ENCODE results near the gene SOHLH2. TPM values are rescaled to one million over a fixed set of nuclear protein-coding genes. Genes with fewer than 3 reads are reported as not detected.

Gene SOHLH2
- total RNA-seq, 2 experiments from 2014 or later = not detected

DNA sequence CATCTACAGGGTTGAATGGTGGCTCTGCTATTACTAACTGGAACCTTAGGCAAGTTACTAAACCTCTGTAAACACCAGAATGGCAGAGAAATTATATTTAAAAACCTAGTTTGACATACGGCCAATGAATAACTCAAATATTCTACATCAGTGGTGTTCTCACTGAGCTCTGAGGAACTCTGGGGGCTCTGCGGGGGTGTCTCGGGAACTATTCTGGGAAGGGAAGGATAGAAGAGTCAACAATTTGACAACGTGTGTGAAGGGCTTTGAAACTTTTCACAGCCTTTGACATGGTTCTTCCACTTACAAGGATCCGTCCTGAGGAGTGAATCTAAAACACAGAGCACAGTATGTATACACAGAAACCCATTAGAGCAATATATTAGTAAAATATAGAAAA, 38.7 kb downstream of the SOHLH2 start:
- DNase-seq = no peak
- POLR2A ChIA-PET = no interaction called here
- ATAC-seq = no peak
- Mint-ChIP-seq H3K36me3 (ENCODE audit: low read depth) (no peaks in the 10 kb centered on the region), H3K27ac (no peak overlapping the region), H3K27me3 (peaks cover 2% of the 10 kb centered on the region), H3K4me1 (no peaks in the 10 kb centered on the region), H3K4me3 (no peak overlapping the region), H3K9me3 (ENCODE audit: low read depth) (peaks cover 3% of the 10 kb centered on the region)
- intact Hi-C loops (cut with DNase I, micrococcal nuclease) = no loop called here
- CTCF ChIA-PET = interaction anchor here (0.6 kb wide), 1 partner anchor 214 kb away, joined by 3 read pairs; no protein-coding TSS in a partner anchor

DNA sequence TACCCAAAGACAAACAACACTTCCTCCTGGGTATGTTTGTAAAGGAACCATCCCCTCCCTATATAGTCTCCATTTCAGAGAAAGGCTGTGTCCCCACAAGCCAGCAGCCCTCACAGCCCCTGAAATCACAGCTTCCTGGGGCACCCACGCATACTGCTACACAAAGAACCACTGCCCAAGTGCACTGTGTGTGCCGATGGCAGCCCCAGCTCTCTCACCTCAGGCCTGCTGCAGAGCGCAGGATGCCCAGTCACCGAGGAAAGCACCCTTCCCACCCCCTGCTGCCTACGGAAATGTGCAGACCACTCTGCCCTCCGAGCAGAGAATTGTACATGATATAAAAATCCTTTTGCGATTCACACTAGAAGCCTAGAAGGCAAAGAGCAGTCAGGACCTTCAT, 39.4 kb downstream of the SOHLH2 start:
- POLR2A ChIA-PET = no interaction called here
- H3K4me1 Mint-ChIP-seq = no peaks in the 10 kb centered on the region
- intact Hi-C loops (cut with DNase I, micrococcal nuclease) = no loop called here

DNA sequence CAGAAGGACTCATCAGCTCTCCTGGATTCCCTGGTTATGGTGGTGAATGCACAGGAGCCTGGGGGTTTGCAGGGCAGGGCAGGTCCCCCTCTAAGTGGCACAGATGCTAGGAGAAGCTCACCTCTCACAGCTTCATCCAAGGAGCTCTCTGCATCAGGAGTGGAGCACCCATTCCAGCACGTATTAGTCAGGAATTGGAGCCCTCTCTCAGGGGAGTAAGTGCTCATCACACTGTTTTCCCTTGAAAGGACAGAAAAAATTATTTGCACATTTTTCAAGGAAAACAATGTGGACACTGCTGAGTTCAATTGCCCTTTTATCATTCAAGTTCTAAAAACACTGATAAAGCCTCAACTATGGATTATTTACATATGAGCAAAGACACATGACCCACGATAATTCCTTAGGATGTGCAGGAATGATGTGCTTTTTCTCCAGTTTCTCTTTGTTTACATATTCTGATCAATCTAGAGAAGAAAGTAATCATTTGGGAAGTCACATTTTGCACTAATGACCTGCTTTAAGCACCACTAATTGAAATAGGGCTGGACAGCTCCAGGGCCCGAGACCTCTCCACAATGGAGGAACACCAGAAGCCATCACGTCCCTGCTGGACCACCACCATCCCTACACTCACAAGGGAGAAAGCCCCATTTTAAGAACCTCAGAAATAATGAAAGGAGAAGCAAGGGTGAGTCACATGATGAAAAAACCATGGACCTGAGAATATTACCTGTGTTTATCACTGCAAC, 40.6 kb downstream of the SOHLH2 start:
- CTCF ChIA-PET = no interaction called here
- POLR2A ChIA-PET = no interaction called here
- Mint-ChIP-seq H3K9me3 (ENCODE audit: low read depth) (no peaks in the 10 kb centered on the region), H3K4me3 (no peak overlapping the region), H3K27ac (no peak overlapping the region), H3K36me3 (ENCODE audit: low read depth) (no peaks in the 10 kb centered on the region), H3K27me3 (peaks cover 2% of the 10 kb centered on the region), H3K4me1 (no peaks in the 10 kb centered on the region)
- DNase-seq (no peak), ATAC-seq (no peak)
- intact Hi-C loops (cut with DNase I, micrococcal nuclease) = no loop called here

More for the DNA sequence above, 39.4 kb downstream of the SOHLH2 start:
- ATAC-seq (no peak), DNase-seq (no peak)
- CTCF ChIA-PET = interaction anchor here (0.6 kb wide), 1 partner anchor 214 kb away, joined by 3 read pairs; no protein-coding TSS in a partner anchor
- Mint-ChIP-seq H3K27ac (no peak overlapping the region), H3K36me3 (ENCODE audit: low read depth) (no peaks in the 10 kb centered on the region), H3K4me3 (no peak overlapping the region), H3K27me3 (peaks cover 2% of the 10 kb centered on the region), H3K9me3 (ENCODE audit: low read depth) (peaks cover 3% of the 10 kb centered on the region)

DNA sequence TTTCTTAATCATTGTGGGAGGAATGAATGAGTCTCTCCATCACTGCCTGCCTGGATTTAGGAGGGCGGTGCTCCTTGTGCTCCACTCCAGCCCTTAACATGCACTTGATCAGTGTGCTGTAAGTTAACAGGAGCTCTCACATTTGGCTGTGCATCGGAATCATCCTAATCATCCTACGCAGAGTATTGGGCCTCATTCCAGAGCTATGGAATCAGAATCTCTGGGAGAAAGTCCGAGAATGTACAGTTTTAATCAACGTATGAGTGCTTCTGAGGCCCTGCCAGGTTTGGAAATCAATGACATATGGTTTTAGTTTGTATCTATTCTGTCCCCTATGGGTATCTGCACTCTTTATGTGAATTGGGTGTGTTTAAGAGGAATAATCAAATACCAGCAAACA, 48.3 kb downstream of the SOHLH2 start:
- Mint-ChIP-seq H3K36me3 (ENCODE audit: low read depth) (no peaks in the 10 kb centered on the region), H3K4me3 (no peak overlapping the region), H3K4me1 (no peaks in the 10 kb centered on the region), H3K9me3 (ENCODE audit: low read depth) (no peaks in the 10 kb centered on the region), H3K27ac (no peak overlapping the region), H3K27me3 (peaks cover 3% of the 10 kb centered on the region)
- POLR2A ChIA-PET = no interaction called here
- intact Hi-C loops (cut with DNase I, micrococcal nuclease) = no loop called here
- CTCF ChIA-PET = no interaction called here
- DNase-seq = no peak
- no peak for ATAC-seq

DNA sequence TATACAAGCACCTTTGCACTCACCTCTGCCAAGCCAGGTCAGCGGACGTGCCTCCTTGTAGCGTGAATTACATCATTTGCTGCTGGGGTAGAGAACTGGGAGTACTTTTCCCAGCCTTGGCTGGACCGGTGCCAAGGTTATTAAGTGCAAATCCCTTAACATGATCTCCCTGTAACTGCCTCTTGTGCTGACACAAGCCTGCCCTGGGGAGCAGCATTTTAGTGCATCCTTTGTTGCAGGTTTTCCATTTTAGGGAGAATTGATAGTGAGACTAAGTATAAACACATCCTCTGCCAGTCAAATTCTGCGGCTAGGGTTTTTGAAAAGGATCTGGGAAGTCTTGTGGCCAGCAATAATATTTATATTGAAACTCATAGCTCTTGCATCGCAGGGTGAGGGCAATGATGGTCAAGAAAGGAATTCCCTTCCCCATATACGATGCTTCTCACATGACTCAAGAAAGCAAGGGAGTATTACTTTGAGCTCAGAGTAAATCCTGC, 50.5 kb downstream of the SOHLH2 start:
- Mint-ChIP-seq H3K4me1 (no peaks in the 10 kb centered on the region), H3K27ac (no peak overlapping the region), H3K9me3 (ENCODE audit: low read depth) (no peaks in the 10 kb centered on the region), H3K4me3 (no peak overlapping the region), H3K36me3 (ENCODE audit: low read depth) (no peaks in the 10 kb centered on the region), H3K27me3 (peaks cover 3% of the 10 kb centered on the region)
- ChIA-PET POLR2A (no interaction called here), CTCF (no interaction called here)
- ATAC-seq = no peak
- intact Hi-C loops (cut with DNase I, micrococcal nuclease) = no loop called here
- no peak for DNase-seq

DNA sequence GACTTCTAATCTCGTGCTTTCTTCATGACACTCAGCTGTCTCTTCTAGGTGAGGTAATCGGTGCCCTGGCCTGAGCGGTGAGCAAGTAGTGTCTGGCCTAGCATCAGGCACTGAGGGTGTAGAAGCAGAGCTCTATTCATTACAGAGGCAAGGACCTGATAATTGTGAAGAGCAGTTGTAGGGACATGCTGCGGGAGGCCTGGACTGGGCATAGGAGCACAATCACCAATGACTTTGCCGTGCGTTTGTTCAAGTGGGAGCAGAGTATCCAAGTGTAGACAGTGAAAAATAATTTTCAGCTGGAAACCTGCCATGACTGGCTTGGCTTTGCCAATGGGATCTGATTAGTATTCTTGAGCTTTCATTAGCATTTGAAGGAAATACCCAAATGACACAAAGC, 51.1 kb downstream of the SOHLH2 start:
- H3K4me1 Mint-ChIP-seq = no peaks in the 10 kb centered on the region
- CTCF ChIA-PET = no interaction called here
- ATAC-seq (no peak), DNase-seq (no peak)
- no peak overlapping the region for H3K4me3 Mint-ChIP-seq
- no peaks in the 10 kb centered on the region for H3K9me3 Mint-ChIP-seq (ENCODE audit: low read depth)
- intact Hi-C loops (cut with DNase I, micrococcal nuclease) = no loop called here
- H3K27ac Mint-ChIP-seq = no peak overlapping the region
- POLR2A ChIA-PET = no interaction called here
- H3K36me3 Mint-ChIP-seq (ENCODE audit: low read depth) = no peaks in the 10 kb centered on the region
- H3K27me3 Mint-ChIP-seq = peaks cover under 1% of the 10 kb centered on the region

DNA sequence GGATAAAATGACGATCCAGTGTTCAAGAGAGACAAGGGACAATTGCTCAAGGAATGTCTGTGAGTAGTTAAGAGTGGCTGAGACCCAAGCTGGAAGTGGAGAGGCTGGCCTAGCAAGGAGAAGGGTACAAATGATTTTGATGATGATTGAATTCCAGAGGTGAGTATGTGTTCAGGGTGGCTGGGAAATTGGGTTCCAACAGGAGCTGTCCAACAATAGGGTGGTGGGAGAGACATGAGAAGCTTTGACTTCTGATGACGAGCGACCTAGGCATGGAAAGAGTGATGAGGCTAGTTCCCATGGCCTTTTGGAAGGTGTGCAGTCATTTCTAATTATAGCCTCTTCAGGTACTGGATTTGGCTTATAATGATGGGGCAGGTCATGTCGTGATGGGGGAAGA, 54.1 kb downstream of the SOHLH2 start:
- DNase-seq = no peak
- Mint-ChIP-seq H3K9me3 (ENCODE audit: low read depth) (no peaks in the 10 kb centered on the region), H3K4me1 (no peaks in the 10 kb centered on the region), H3K36me3 (ENCODE audit: low read depth) (no peaks in the 10 kb centered on the region), H3K4me3 (no peak overlapping the region), H3K27ac (no peak overlapping the region), H3K27me3 (peaks cover 5% of the 10 kb centered on the region)
- intact Hi-C loops (cut with DNase I, micrococcal nuclease) = no loop called here
- ATAC-seq = no peak
- ChIA-PET POLR2A (no interaction called here), CTCF (no interaction called here)

DNA sequence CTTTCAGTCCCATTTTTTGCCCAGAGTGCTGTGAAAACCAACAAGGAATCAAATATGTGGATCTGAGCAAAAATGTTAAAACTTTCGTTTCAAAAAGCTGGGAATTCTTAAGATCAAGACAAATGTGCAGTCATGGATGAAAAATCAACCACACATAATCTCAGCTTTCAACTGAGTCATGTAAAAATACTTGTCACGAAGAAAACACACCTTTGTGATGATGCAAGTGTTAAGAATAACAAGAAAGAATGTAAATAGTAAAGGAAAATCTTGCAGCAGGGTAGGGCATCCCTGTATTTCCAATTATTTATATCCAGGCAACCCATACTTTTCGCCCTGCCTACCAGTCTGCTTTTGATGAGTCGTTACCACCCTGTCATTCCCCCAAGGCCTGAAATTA, 55.7 kb downstream of the SOHLH2 start:
- H3K27me3 Mint-ChIP-seq = peaks cover 10% of the 10 kb centered on the region
- H3K36me3 Mint-ChIP-seq (ENCODE audit: low read depth) = no peaks in the 10 kb centered on the region
- DNase-seq = no peak
- H3K4me3 Mint-ChIP-seq = no peak overlapping the region
- CTCF ChIA-PET = no interaction called here
- H3K9me3 Mint-ChIP-seq (ENCODE audit: low read depth) = no peaks in the 10 kb centered on the region
- no peak overlapping the region for H3K27ac Mint-ChIP-seq
- POLR2A ChIA-PET = no interaction called here
- intact Hi-C loops (cut with DNase I, micrococcal nuclease) = no loop called here
- H3K4me1 Mint-ChIP-seq = no peaks in the 10 kb centered on the region
- no peak for ATAC-seq

DNA sequence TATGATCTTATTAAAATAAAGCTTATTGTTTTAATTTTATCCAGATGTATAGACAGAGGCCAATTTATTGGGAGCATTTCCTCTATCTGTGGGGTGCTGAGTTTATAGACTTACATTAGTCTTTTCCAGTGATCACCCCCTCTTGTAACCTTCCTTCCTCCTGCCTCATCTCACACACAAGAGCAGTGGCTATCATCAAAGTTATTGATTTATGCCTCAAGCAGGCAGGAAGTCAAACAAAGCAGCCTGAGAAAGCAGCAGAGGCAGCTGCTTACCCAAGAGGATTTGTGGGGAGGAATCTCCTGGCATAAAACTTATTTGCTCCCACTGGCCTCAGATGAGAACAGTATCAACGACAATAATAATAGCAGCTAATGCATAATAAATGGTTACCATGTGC, 56.9 kb downstream of the SOHLH2 start:
- Mint-ChIP-seq H3K9me3 (ENCODE audit: low read depth) (no peaks in the 10 kb centered on the region), H3K27me3 (peaks cover 11% of the 10 kb centered on the region), H3K36me3 (ENCODE audit: low read depth) (no peaks in the 10 kb centered on the region), H3K27ac (no peak overlapping the region), H3K4me1 (no peaks in the 10 kb centered on the region), H3K4me3 (no peak overlapping the region)
- intact Hi-C loops (cut with DNase I, micrococcal nuclease) = no loop called here
- ATAC-seq = no peak
- ChIA-PET POLR2A (no interaction called here), CTCF (no interaction called here)
- no peak for DNase-seq

DNA sequence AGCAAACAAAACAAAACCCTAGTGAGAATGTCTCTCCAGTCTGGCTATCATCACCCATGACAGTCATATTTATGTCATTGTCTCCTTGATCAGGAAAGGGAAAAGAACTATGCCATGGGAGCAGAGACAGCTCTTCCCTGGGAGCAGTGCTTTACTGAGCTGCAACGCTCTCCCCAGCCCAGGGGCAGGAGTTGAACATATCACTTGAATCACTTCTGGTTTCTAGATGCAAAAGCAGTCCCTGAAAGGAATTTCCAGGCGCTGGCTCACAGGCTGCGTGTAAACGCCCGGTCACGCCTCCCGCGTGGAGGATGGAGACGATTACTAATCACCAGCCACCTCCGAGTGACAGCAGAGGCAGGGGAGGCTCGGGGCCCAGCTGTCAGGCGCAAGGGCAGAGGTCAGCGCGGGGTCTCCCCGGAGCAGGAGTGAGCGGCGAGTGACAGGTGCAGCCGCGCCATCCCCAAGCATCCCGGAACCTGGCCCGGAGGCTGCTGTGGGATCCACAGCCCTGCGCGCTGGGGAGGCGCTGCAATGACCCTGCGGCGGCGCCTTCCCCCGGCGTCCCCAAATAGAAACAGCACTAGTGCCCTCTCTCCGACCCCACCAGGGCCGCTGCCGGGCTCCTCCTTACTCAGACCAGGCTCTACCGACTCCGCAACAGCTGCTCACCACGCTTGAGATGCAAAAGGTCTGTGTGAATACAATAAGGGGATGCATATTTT, 59.6 kb downstream of the SOHLH2 start:
- intact Hi-C loops (cut with DNase I, micrococcal nuclease) = no loop called here
- CTCF ChIA-PET = no interaction called here
- Mint-ChIP-seq H3K27me3 (peaks cover 11% of the 10 kb centered on the region), H3K27ac (no peak overlapping the region), H3K4me1 (no peaks in the 10 kb centered on the region), H3K36me3 (ENCODE audit: low read depth) (no peaks in the 10 kb centered on the region), H3K4me3 (no peak overlapping the region), H3K9me3 (ENCODE audit: low read depth) (peaks cover 4% of the 10 kb centered on the region)
- ATAC-seq = no peak
- POLR2A ChIA-PET = no interaction called here
- DNase-seq = no peak

DNA sequence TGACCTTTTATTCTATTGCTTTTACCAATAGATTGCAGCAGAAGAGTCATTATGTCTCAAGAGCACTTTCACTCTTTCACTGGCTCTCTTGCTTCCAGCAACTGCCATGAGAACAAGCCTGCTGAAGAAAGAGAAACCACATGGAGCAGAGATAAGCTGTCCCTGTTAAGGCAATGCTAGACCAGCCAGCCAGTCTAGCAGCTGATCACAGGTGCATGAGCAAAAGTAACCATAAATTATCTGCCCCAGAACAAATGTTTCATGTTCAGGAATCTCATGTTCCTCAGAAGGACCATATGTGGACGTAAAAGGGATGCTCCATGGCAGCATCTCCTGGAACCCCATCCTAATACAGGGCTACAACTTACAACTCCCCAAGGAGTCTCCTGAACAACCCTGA, 62.8 kb downstream of the SOHLH2 start:
- no peak overlapping the region for H3K27ac Mint-ChIP-seq
- H3K27me3 Mint-ChIP-seq = peaks cover 11% of the 10 kb centered on the region
- no peaks in the 10 kb centered on the region for H3K36me3 Mint-ChIP-seq (ENCODE audit: low read depth)
- intact Hi-C loops (cut with DNase I, micrococcal nuclease) = no loop called here
- no peak for ATAC-seq
- peaks cover 5% of the 10 kb centered on the region for H3K9me3 Mint-ChIP-seq (ENCODE audit: low read depth)
- POLR2A ChIA-PET = no interaction called here
- DNase-seq = no peak
- H3K4me1 Mint-ChIP-seq = no peaks in the 10 kb centered on the region
- no peak overlapping the region for H3K4me3 Mint-ChIP-seq
- CTCF ChIA-PET = no interaction called here

DNA sequence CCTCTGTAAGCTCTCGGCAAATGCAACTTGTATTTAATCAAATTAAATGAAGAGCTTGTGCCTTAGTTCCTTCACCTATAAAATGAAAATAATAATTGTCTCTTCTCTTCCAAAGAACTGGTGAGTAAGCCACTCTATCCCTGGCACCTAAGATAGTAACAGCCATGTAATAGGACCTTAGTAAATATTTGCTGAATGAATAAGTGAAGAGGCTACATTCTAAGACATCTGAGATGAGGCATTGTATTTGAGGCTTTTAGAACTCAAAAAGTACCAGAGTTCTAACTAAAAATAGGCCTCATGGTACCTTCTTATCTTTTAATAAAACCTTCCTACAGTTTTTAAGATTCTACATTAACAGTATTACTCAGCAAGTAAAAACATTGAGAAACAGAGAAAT, 65.9 kb downstream of the SOHLH2 start:
- DNase-seq (no peak), ATAC-seq (no peak)
- no peak overlapping the region for H3K4me3 Mint-ChIP-seq
- H3K36me3 Mint-ChIP-seq (ENCODE audit: low read depth) = no peaks in the 10 kb centered on the region
- H3K9me3 Mint-ChIP-seq (ENCODE audit: low read depth) = peaks cover 5% of the 10 kb centered on the region
- H3K4me1 Mint-ChIP-seq = no peaks in the 10 kb centered on the region
- no peak overlapping the region for H3K27ac Mint-ChIP-seq
- intact Hi-C loops (cut with DNase I, micrococcal nuclease) = no loop called here
- ChIA-PET POLR2A (no interaction called here), CTCF (no interaction called here)
- no peaks in the 10 kb centered on the region for H3K27me3 Mint-ChIP-seq

All from activated CD4-positive, alpha-beta T cell treated with anti-CD3 and anti-CD28 coated beads for 36 hours (primary cell).